ENCODE data around the gene TMEM135.
"Not testable (repeated sequence)": the region's sequence is repeated elsewhere in the genome, so short reads cannot be mapped to it uniquely, and the experiment has no call there.

Gene TMEM135

GRCh38 chr11:87037450-87038234 is at the start of gene TMEM135:
TSS of gene TMEM135 (plus strand) at chr11:87037934. CDS start at chr11:87038046, 112 bp downstream.
- intact Hi-C loops (cut with DNase I) = loop anchor here (5.0 kb wide), 1 partner anchor 80 kb away; the partner anchor contains the start of gene FZD4

GRCh38 chr11:86988351-86988881 is 49.3 kb upstream of the TMEM135 start:
- DNase-seq = no peak
- intact Hi-C loops (cut with DNase I) = no loop called here

More at GRCh38 chr11:87037450-87038234, at the start of gene TMEM135:
- DNase-seq = peak; percentile 86 to 99 (median 93)

DNA sequence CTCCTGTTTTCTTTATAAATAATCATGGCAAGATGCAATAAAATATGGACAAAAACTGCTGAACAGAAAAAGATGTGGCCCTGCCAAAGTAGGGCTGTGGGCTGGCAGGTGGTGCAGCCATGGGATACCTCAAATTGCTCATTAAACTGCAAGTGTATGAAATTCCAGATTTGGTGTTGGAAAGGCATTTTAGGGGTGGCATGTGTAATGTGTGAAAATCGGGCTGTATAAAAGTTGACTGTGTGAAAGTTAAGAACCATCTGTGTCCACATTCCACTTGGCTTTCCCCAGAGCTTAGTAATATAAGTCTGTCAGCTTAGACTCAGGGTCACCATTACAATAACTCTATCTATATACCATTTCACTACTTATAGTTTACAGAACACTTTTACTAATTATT is 47.7 kb upstream of the TMEM135 start:
- intact Hi-C loops (cut with DNase I) = no loop called here
- peak in 2 of 10 donors; percentile 46 to 69 for DNase-seq

DNA sequence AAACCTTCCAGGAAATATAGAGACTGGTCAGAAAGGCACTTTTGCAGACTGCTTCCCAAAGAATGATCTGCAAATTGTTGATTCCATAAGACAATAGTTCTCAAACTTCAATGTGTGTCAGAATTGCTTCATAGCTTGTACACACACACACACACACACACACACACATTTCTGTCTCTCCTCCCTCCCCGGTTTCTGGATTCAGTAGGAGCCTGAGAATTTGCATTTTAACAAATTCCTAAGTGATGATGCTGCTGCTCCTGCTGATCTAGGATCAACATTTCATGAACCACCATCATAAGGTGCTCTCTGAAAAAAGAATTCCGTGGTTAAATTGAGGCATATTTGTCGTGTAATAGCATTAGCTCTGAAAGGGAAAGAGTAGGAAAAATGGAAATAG is 47.2 kb upstream of the TMEM135 start:
- intact Hi-C loops (cut with DNase I) = no loop called here
- no peak for DNase-seq

GRCh38 chr11:86991341-86991740 is 46.4 kb upstream of the TMEM135 start:
- no peak for DNase-seq
- intact Hi-C loops (cut with DNase I) = no loop called here

GRCh38 chr11:86992340-86992739 is 45.4 kb upstream of the TMEM135 start:
- intact Hi-C loops (cut with DNase I); DNase-seq: not testable (repeated sequence)

DNA sequence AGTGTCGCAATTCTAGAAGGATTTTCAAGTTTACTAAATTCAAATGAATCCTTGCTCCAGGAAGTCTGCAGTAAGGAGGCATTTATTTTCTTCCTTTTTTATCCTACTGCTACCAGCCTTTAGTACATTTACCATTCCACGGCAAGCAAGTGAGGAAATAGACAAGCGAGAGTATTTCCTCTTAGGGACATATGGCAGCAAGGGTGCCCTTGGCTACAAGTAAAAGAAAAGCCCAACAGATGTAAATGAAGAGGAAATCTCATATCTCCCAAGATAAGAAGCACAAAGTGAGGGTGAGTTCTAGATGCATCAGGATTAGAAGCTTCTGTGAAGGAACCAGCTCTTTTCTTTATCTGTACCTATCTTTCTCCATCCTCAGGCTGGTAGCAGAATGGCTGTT is 44.7 kb upstream of the TMEM135 start:
- DNase-seq = no peak
- intact Hi-C loops (cut with DNase I) = no loop called here

- intact Hi-C loops (cut with DNase I) = loop anchor here (5.0 kb wide), 1 partner anchor 295 kb away; no protein-coding TSS in a partner anchor
- no peak for DNase-seq
Measured at GRCh38 chr11:86996953-86997570, 40.7 kb upstream of the TMEM135 start.

GRCh38 chr11:86999388-86999787 is 38.3 kb upstream of the TMEM135 start:
- DNase-seq = no peak
- intact Hi-C loops (cut with DNase I) = loop anchor here (5.0 kb wide), 1 partner anchor 293 kb away; no protein-coding TSS in a partner anchor

DNA sequence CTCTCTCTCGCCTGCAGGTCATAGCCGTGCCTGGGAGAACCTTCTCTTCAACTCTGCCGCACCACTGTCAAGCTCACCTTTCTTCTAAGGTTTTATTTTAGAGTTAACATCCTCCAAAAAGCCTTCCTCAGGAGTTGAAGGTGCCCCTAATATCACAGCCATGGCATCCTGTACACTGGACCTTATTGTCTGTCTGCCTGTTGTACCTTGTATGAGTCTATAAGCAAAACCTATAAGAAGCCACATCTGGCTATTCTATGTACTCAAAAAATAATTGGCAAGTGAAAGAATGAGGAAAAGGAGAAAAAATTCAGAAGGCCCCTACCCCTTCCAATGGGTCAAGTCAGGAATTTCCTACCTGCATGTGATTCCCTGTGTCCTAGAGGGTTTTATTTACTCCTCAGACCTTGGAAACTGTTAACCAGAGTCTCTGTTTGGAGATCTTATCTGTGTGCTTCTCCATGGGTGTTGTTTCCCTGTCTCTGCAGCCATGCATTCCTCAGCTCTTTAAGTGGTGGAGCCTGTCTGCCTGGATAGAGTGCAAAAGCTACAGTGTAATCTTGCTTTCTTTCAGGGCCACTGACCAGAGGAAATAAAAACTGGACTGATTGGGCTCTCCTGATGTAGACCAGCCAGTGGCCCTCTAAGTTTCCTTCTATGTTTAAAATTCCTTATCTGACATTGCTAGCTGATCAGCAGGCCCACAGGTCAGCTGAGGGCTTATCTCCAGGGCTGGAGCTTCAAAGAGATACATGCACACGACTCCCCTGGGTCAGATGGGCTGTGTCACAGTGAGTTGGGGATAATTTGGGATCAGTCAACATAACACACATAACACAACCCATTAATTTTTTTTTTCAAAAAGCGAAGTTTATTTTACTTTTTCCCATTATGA is 37.6 kb upstream of the TMEM135 start:
- intact Hi-C loops (cut with DNase I) = loop anchor here (5.0 kb wide), 1 partner anchor 292 kb away; no protein-coding TSS in a partner anchor
- no peak for DNase-seq

DNA sequence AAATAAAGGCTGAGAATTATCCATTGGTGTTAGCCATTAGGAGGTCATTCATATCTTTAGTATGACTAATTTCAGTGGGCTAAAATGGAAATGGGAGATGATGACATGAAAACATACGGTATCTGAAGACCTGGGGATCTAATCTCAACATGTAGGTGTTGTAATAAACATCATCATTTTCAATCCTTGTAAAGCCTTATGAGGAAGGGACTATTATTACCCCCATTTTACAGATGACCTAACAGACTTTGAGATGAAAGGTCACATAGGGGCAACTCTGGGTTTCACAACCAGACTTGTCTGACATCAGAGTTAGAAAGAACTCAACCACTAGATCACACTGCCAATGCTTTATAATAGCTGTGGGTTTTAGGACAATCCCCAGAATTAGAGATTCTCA is 34.8 kb upstream of the TMEM135 start:
- intact Hi-C loops (cut with DNase I) = no loop called here

GRCh38 chr11:87004281-87004680 is 33.5 kb upstream of the TMEM135 start:
- intact Hi-C loops (cut with DNase I); DNase-seq: not testable (repeated sequence)

More for the DNA sequence above, 34.8 kb upstream of the TMEM135 start:
- no peak for DNase-seq

DNA sequence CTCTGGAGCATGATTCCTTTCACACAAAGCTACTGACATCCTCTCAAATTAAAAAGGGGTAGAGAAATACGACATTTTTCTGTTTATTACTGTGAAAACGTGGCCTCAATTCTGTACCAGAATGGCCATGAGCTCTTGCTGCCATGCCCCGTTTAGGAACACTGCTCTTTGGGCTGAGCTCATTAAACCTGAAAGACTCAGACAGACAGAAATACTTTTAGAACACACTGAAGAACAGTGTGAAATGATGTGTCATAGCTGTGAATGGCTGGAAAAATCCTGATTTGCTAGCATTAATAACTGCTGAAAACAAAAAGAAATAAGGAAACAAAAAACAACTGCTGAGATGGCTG is 32.2 kb upstream of the TMEM135 start:
- intact Hi-C loops (cut with DNase I) = no loop called here

GRCh38 chr11:87006035-87006434 is 31.7 kb upstream of the TMEM135 start:
- DNase-seq = no peak
- intact Hi-C loops (cut with DNase I) = no loop called here

More for the DNA sequence above, 32.2 kb upstream of the TMEM135 start:
- DNase-seq = no peak

DNA sequence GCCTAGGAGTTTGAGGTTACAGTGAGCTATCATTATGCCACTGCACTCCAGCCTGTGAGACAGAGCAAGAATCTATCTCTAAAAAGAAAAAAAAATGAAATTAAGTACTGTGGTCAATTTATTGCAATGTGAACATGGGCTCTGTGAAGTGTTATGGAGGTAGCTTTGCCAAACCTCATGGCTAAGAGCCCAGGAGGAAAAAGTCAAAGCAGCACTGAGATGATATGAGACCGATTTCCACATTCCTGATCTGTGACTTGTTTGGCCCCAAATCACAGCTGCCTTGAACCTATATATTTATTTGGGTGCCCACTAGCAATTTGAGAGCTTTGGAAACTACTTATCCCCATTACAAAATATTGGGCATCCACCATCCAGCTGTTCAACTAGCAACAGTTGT is 29.8 kb upstream of the TMEM135 start:
- no peak for DNase-seq
- intact Hi-C loops (cut with DNase I) = no loop called here

DNA sequence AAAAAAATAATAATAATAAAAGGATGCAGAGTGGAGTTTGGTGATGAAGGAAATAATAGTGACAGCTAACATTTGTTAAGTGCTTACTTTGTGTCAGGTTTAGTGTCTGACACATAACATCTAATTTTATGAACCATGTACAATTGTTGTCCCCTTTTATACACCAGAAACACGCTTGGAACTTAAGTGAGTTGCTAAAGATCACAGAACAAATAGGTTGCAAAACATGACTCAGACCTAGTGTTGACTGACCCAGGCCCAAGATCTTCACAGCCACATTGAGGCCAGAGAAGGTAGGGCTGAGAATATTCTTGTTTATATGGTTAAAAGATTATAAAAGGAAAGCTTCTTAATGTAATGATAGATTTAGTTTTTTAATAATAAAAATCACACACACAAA is 25.6 kb upstream of the TMEM135 start:
- intact Hi-C loops (cut with DNase I) = no loop called here
- no peak for DNase-seq

DNA sequence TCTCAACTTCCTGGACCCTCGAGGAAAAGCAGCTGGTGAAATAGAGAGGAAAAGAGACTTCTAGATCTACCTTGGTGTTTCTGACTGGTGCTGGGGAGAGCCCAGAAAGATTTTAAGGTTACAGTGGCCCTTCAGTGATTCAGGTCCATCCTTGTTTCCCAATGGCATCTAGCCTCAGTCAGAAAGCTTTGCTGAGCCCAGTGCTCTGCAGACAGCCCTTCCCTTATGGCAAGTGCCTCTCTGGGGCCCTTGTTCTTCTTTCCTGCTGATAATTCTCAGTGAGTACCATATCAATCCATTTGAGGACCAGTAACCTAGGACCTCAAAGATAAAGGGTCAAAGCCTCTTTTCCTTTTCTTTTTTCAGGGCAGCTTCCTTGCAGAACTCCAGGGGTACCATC is 25.1 kb upstream of the TMEM135 start:
- intact Hi-C loops (cut with DNase I) = no loop called here
- DNase-seq = no peak

DNA sequence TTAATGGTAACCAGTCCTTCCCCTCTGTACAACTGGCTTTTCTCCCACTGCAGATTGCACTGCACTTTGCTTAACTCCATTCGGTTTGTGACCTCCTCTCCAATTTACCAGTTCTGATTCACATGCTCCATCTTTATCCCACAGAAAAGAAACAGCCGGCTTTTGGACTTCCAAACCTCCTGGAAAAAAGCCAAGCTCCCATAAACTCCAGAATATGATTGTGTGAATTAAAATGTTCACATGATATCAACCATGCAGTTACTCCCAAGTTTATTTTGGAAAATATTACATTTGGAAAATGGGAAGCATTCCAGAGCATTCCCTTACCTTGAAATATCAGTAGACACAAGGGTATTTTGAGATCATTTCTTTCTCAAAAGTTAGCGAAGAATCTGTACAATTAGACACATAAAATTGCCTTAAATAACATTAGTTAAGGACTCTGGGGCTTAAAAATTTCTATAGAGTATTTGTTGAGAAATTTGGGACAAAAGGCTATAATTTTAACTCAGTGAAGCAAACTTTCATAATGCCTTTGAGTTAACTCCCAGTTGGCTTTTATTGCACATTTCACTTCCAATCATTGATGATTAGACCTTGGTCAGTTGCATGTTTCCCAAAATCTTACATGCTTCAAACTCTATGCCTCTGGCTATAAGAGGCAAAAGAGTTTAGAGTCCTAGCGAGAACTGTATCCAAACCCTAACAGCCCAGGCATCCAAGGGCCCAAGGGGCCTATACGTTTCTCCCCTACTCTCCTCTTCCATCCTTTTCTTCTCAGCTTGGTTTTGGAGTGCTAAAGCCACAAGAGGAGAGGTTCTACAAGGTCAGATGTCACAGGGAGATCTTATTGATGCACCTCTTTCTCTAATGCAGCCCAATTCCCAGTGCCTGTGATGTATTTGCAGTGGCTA is 23.6 kb upstream of the TMEM135 start:
- DNase-seq = no peak
- intact Hi-C loops (cut with DNase I) = no loop called here

- no peak for DNase-seq
- intact Hi-C loops (cut with DNase I) = no loop called here
Measured at GRCh38 chr11:87015645-87016044, 22.1 kb upstream of the TMEM135 start.
